Ishikawa (cell line): ENCODE measurements around the gene GSX1.

Source experiments
- CEBPB ChIP-seq: IDR thresholded peaks from 2 replicates; pipeline ENCODE4 v1.6.1; 2012
- CREB1 ChIP-seq: IDR thresholded peaks from 2 replicates; pipeline ENCODE4 v1.6.1; 2012; ENCODE audit warnings: low read depth
- EGR1 ChIP-seq: IDR thresholded peaks from 2 replicates; pipeline ENCODE4 v1.6.1; 2012
- EP300 ChIP-seq: IDR thresholded peaks from 2 replicates; pipeline ENCODE4 v1.6.1; 2012; ENCODE audit warnings: borderline replicate concordance
- FOXM1 ChIP-seq: IDR thresholded peaks from 2 replicates; pipeline ENCODE4 v1.6.1; 2012; ENCODE audit warnings: low read depth, borderline replicate concordance
- MAX ChIP-seq: IDR thresholded peaks from 2 replicates; pipeline ENCODE4 v1.6.1; 2012
- NFIC ChIP-seq: IDR thresholded peaks from 2 replicates; pipeline ENCODE4 v1.6.1; 2012
- RAD21 ChIP-seq: IDR thresholded peaks from 2 replicates; pipeline ENCODE4 v1.6.1; 2012; ENCODE audit warnings: low read depth
- REST ChIP-seq: IDR thresholded peaks from 2 replicates; pipeline ENCODE4 v1.6.1; 2012; ENCODE audit warnings: low read depth, mild to moderate bottlenecking
- TAF1 ChIP-seq: IDR thresholded peaks from 2 replicates; pipeline ENCODE4 v1.6.1; 2012; ENCODE audit warnings: low read depth, mild to moderate bottlenecking
- TCF12 ChIP-seq: IDR thresholded peaks from 2 replicates; pipeline ENCODE4 v1.6.1; 2012; ENCODE audit warnings: low read depth
- TEAD4 ChIP-seq: IDR thresholded peaks from 2 replicates; pipeline ENCODE4 v1.6.1; 2012
- USF1 ChIP-seq: IDR thresholded peaks from 2 replicates; pipeline ENCODE4 v1.6.1; 2012
- YY1 ChIP-seq: IDR thresholded peaks from 2 replicates; pipeline ENCODE4 v1.6.1; 2012; ENCODE audit warnings: low read depth
- ZBTB7A ChIP-seq: IDR thresholded peaks from 2 replicates; pipeline ENCODE4 v1.6.1; 2012; ENCODE audit warnings: low read depth

The GSX1 gene

GRCh38 chr13:27788271-27788670 lies 4.0 kb upstream of the GSX1 start:
- TF ChIP-seq TAF1 (no peak), CREB1 (no peak), USF1 (no peak), TEAD4 (no peak), FOXM1 (no peak), RAD21 (no peak), ZBTB7A (no peak), YY1 (no peak), MAX (no peak), NFIC (no peak), EGR1 (no peak), CEBPB (no peak), TCF12 (no peak)

- no peak for TF ChIP-seq FOXM1
Observed at GRCh38 chr13:27789153-27789494, 3.2 kb upstream of the GSX1 start.

- TF ChIP-seq USF1 (no peak), FOXM1 (no peak), YY1 (no peak), MAX (no peak), RAD21 (no peak), CREB1 (no peak), TAF1 (no peak), NFIC (no peak), REST (no peak), TEAD4 (no peak), CEBPB (no peak), TCF12 (no peak), ZBTB7A (no peak), EP300 (no peak), EGR1 (no peak)
Observed at GRCh38 chr13:27789495-27790303, 2.6 kb upstream of the GSX1 start.

GRCh38 chr13:27790523-27790922 lies 1.8 kb upstream of the GSX1 start:
- no peak for TF ChIP-seq NFIC
- no peak for TF ChIP-seq YY1
- no peak for TF ChIP-seq TCF12
- TF ChIP-seq ZBTB7A: no peak
- TF ChIP-seq RAD21: no peak
- no peak for TF ChIP-seq REST
- no peak for TF ChIP-seq FOXM1
- TF ChIP-seq TAF1: no peak
- no peak for TF ChIP-seq TEAD4
- no peak for TF ChIP-seq CEBPB
- TF ChIP-seq EGR1: no peak
- TF ChIP-seq USF1: no peak
- TF ChIP-seq MAX: no peak

GRCh38 chr13:27791146-27791900 lies 960 bp upstream of the GSX1 start:
- TF ChIP-seq TCF12: no peak
- TF ChIP-seq RAD21: no peak
- no peak for TF ChIP-seq USF1
- TF ChIP-seq CREB1: no peak
- no peak for TF ChIP-seq NFIC
- TF ChIP-seq ZBTB7A: no peak
- no peak for TF ChIP-seq TEAD4
- no peak for TF ChIP-seq REST
- no peak for TF ChIP-seq EGR1
- no peak for TF ChIP-seq FOXM1
